ENCODE results near the gene MED29. TPM values are rescaled to one million over a fixed set of nuclear protein-coding genes. Genes with fewer than 3 reads are reported as not detected.

The MED29 gene
- total and polyA plus RNA-seq, 2 of the 13 experiments (the other 11 are each of a cell fraction or from before 2014, with no cell fraction given) = 14.0 to 19.7 TPM

DNA sequence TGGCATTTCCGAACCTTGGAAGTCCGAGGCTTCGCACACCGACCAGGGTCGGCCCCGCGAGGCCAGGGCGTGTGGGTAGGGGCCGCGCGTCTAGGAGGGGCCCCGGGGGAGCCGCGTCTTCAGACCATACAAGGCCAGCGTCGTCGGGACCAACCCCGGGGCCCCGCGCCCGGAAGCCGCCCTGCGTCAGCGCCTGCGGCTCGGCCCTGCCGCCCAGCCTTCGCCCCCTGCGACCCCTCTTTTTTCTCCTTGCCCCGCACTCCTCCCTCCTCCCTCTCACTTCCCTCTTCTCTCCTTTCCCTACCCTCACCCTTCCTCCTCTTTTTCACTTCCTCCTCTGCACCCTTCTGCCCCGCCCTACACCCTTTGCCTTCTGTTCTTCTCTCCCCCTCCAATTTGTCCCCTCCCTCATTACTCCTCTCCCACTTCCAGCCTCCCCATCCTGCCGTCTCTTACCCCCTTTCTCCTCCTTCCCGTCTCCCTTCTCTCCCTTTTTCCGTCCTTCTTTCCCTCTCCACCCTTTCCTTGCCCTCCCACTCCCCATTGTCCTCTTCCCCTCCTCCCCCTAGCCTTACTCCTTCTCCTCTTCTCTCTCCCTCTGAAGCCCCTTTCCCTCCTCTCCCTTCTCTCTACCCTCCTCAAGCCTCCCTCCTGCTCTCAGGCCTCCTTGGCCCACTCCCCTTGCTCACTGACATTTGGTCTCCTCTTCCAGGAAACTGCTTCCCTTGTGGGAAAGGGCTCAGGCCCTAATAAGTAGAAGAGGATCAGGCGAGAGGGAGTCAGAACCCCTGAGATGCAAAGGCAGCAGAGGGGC lies 19.0 kb downstream of the MED29 start (continued):
- TF ChIP-seq NFYB (CRISPR knock-in tag; IDR thresholded peaks at IDR 0.05) = no peak; the same call in 1 of the 2 replicates
- no peak for TF ChIP-seq RBAK (CRISPR knock-in tag; IDR thresholded peaks at IDR 0.05)
- TF ChIP-seq, protein P1, sequence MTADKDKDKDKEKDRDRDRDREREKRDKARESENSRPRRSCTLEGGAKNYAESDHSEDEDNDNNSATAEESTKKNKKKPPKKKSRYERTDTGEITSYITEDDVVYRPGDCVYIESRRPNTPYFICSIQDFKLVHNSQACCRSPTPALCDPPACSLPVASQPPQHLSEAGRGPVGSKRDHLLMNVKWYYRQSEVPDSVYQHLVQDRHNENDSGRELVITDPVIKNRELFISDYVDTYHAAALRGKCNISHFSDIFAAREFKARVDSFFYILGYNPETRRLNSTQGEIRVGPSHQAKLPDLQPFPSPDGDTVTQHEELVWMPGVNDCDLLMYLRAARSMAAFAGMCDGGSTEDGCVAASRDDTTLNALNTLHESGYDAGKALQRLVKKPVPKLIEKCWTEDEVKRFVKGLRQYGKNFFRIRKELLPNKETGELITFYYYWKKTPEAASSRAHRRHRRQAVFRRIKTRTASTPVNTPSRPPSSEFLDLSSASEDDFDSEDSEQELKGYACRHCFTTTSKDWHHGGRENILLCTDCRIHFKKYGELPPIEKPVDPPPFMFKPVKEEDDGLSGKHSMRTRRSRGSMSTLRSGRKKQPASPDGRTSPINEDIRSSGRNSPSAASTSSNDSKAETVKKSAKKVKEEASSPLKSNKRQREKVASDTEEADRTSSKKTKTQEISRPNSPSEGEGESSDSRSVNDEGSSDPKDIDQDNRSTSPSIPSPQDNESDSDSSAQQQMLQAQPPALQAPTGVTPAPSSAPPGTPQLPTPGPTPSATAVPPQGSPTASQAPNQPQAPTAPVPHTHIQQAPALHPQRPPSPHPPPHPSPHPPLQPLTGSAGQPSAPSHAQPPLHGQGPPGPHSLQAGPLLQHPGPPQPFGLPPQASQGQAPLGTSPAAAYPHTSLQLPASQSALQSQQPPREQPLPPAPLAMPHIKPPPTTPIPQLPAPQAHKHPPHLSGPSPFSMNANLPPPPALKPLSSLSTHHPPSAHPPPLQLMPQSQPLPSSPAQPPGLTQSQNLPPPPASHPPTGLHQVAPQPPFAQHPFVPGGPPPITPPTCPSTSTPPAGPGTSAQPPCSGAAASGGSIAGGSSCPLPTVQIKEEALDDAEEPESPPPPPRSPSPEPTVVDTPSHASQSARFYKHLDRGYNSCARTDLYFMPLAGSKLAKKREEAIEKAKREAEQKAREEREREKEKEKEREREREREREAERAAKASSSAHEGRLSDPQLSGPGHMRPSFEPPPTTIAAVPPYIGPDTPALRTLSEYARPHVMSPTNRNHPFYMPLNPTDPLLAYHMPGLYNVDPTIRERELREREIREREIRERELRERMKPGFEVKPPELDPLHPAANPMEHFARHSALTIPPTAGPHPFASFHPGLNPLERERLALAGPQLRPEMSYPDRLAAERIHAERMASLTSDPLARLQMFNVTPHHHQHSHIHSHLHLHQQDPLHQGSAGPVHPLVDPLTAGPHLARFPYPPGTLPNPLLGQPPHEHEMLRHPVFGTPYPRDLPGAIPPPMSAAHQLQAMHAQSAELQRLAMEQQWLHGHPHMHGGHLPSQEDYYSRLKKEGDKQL (CRISPR knock-in tag; IDR thresholded peaks at IDR 0.05; ENCODE audit: low read depth) = no peak
- TF ChIP-seq, protein P2, sequence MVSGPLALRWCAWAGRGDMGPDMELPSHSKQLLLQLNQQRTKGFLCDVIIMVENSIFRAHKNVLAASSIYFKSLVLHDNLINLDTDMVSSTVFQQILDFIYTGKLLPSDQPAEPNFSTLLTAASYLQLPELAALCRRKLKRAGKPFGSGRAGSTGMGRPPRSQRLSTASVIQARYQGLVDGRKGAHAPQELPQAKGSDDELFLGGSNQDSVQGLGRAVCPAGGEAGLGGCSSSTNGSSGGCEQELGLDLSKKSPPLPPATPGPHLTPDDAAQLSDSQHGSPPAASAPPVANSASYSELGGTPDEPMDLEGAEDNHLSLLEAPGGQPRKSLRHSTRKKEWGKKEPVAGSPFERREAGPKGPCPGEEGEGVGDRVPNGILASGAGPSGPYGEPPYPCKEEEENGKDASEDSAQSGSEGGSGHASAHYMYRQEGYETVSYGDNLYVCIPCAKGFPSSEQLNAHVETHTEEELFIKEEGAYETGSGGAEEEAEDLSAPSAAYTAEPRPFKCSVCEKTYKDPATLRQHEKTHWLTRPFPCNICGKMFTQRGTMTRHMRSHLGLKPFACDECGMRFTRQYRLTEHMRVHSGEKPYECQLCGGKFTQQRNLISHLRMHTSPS (CRISPR knock-in tag; IDR thresholded peaks at IDR 0.05; ENCODE audit: low read depth) = no peak
- TF ChIP-seq ZNF746 (CRISPR knock-in tag; IDR thresholded peaks at IDR 0.05) = no peak
- TF ChIP-seq BRCA1 (CRISPR knock-in tag; IDR thresholded peaks at IDR 0.05) = no peak
- TF ChIP-seq, protein P3, sequence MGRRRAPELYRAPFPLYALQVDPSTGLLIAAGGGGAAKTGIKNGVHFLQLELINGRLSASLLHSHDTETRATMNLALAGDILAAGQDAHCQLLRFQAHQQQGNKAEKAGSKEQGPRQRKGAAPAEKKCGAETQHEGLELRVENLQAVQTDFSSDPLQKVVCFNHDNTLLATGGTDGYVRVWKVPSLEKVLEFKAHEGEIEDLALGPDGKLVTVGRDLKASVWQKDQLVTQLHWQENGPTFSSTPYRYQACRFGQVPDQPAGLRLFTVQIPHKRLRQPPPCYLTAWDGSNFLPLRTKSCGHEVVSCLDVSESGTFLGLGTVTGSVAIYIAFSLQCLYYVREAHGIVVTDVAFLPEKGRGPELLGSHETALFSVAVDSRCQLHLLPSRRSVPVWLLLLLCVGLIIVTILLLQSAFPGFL (CRISPR knock-in tag; IDR thresholded peaks at IDR 0.05) = no peak
- TF ChIP-seq, protein P4, sequence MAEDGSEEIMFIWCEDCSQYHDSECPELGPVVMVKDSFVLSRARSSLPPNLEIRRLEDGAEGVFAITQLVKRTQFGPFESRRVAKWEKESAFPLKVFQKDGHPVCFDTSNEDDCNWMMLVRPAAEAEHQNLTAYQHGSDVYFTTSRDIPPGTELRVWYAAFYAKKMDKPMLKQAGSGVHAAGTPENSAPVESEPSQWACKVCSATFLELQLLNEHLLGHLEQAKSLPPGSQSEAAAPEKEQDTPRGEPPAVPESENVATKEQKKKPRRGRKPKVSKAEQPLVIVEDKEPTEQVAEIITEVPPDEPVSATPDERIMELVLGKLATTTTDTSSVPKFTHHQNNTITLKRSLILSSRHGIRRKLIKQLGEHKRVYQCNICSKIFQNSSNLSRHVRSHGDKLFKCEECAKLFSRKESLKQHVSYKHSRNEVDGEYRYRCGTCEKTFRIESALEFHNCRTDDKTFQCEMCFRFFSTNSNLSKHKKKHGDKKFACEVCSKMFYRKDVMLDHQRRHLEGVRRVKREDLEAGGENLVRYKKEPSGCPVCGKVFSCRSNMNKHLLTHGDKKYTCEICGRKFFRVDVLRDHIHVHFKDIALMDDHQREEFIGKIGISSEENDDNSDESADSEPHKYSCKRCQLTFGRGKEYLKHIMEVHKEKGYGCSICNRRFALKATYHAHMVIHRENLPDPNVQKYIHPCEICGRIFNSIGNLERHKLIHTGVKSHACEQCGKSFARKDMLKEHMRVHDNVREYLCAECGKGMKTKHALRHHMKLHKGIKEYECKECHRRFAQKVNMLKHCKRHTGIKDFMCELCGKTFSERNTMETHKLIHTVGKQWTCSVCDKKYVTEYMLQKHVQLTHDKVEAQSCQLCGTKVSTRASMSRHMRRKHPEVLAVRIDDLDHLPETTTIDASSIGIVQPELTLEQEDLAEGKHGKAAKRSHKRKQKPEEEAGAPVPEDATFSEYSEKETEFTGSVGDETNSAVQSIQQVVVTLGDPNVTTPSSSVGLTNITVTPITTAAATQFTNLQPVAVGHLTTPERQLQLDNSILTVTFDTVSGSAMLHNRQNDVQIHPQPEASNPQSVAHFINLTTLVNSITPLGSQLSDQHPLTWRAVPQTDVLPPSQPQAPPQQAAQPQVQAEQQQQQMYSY (CRISPR knock-in tag; IDR thresholded peaks at IDR 0.05) = no peak
- TF ChIP-seq, protein P5, sequence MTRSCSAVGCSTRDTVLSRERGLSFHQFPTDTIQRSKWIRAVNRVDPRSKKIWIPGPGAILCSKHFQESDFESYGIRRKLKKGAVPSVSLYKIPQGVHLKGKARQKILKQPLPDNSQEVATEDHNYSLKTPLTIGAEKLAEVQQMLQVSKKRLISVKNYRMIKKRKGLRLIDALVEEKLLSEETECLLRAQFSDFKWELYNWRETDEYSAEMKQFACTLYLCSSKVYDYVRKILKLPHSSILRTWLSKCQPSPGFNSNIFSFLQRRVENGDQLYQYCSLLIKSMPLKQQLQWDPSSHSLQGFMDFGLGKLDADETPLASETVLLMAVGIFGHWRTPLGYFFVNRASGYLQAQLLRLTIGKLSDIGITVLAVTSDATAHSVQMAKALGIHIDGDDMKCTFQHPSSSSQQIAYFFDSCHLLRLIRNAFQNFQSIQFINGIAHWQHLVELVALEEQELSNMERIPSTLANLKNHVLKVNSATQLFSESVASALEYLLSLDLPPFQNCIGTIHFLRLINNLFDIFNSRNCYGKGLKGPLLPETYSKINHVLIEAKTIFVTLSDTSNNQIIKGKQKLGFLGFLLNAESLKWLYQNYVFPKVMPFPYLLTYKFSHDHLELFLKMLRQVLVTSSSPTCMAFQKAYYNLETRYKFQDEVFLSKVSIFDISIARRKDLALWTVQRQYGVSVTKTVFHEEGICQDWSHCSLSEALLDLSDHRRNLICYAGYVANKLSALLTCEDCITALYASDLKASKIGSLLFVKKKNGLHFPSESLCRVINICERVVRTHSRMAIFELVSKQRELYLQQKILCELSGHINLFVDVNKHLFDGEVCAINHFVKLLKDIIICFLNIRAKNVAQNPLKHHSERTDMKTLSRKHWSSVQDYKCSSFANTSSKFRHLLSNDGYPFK (CRISPR knock-in tag; IDR thresholded peaks at IDR 0.05; ENCODE audit: borderline replicate concordance) = no peak
- no peak for TF ChIP-seq ZNF253 (CRISPR knock-in tag; IDR thresholded peaks at IDR 0.05; ENCODE audit: borderline replicate concordance)

Measured in HepG2 (cell line).